ENCODE measurements around the gene FDXACB1. TPM values are rescaled to one million over a fixed set of nuclear protein-coding genes. Genes with fewer than 3 reads are reported as not detected.

The FDXACB1 gene
- total RNA-seq, 4 donors from 2014 or later: 3.5 to 5.6 (median 3.9) TPM

DNA sequence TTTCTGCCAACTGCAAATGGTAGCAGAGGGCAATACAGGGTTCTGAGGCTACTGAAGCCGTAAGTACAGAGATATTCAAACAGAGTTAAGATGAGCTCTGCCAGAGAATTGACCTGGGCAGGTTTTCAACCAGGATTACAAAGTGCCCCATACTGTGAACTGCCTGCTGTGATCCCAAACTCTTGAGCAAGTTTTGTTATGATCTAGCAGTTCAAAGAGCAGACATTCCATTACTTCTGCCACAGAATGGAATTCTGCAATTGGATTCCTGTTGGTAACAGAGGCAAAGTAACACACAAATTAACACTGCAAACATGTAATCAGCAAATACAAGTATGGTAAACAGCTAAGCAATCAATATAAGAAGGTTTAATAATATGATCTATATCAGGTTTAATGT lies 38.8 kb downstream of the FDXACB1 start:
- Histone ChIP-seq H3K27ac (no peak overlapping the region), H3K4me3 (no peak overlapping the region), H3K27me3 (no peaks in the 10 kb centered on the region), H3K9me3 (no peaks in the 10 kb centered on the region), H3K36me3 (peaks cover 47% of the 10 kb centered on the region), H3K4me1 (no peaks in the 10 kb centered on the region)
- WGBS: 84% methylated on average over 1 of the region's 1 CpG
- TF ChIP-seq POLR2A (IDR thresholded peaks at IDR 0.05) (no peak), POLR2AphosphoS5 (IDR thresholded peaks at IDR 0.05) (no peak), EP300 (IDR thresholded peaks at IDR 0.05) (no peak)
- TF ChIP-seq, protein P1, sequence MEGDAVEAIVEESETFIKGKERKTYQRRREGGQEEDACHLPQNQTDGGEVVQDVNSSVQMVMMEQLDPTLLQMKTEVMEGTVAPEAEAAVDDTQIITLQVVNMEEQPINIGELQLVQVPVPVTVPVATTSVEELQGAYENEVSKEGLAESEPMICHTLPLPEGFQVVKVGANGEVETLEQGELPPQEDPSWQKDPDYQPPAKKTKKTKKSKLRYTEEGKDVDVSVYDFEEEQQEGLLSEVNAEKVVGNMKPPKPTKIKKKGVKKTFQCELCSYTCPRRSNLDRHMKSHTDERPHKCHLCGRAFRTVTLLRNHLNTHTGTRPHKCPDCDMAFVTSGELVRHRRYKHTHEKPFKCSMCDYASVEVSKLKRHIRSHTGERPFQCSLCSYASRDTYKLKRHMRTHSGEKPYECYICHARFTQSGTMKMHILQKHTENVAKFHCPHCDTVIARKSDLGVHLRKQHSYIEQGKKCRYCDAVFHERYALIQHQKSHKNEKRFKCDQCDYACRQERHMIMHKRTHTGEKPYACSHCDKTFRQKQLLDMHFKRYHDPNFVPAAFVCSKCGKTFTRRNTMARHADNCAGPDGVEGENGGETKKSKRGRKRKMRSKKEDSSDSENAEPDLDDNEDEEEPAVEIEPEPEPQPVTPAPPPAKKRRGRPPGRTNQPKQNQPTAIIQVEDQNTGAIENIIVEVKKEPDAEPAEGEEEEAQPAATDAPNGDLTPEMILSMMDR (IDR thresholded peaks at IDR 0.05): no peak
- no peak for DNase-seq (ENCODE audit: low spot score in 2 of 2)

- 90% methylated on average over 5 of the region's 5 CpGs for WGBS
- no peak for TF ChIP-seq EP300 (IDR thresholded peaks at IDR 0.05)
- TF ChIP-seq POLR2A (IDR thresholded peaks at IDR 0.05): no peak
- TF ChIP-seq POLR2AphosphoS5 (IDR thresholded peaks at IDR 0.05): no peak
- TF ChIP-seq, protein P1 (IDR thresholded peaks at IDR 0.05): no peak
Observed at GRCh38 chr11:111838054-111838453, 40.9 kb downstream of the FDXACB1 start.

DNA sequence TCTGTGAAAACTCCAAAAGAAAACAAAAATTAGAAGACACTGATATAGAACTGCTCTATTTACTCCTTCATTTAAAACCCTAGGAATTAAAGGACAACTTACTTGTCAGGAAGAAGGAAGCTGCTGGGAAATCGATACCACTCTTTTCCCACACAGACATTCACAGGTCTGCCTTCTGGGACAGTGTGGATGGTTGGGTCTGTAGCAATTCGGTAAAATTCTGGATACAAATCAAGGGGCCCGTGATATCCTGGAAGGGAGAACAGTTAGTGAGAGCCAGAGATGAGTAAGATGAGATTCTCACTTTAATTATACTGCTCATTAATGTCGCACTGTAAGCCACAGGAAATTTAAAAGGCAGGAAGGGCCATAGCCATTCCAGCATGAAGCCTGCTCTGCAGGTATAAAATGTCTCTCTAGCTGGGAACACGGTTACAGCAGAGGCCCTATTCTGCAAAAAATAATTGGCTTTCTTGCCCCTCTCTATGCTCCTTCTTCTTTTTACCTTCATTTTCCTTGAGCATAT lies 41.5 kb downstream of the FDXACB1 start:
- TF ChIP-seq POLR2AphosphoS5 (IDR thresholded peaks at IDR 0.05) (no peak), POLR2A (IDR thresholded peaks at IDR 0.05) (no peak), EP300 (IDR thresholded peaks at IDR 0.05) (no peak)
- TF ChIP-seq, protein P1 (IDR thresholded peaks at IDR 0.05): no peak
- 94% methylated on average over 5 of the region's 5 CpGs for WGBS
- H3K27ac ChIP-seq: no peak overlapping the region
- no peaks in the 10 kb centered on the region for H3K27me3 ChIP-seq
- no peaks in the 10 kb centered on the region for H3K9me3 ChIP-seq
- DNase-seq (ENCODE audit: low spot score in 2 of 2): no peak
- no peak overlapping the region for H3K4me3 ChIP-seq
- peaks cover 28% of the 10 kb centered on the region for H3K36me3 ChIP-seq
- H3K4me1 ChIP-seq: no peaks in the 10 kb centered on the region

More at GRCh38 chr11:111838054-111838453, 40.9 kb downstream of the FDXACB1 start:
- Histone ChIP-seq H3K27me3 (no peaks in the 10 kb centered on the region), H3K36me3 (peaks cover 29% of the 10 kb centered on the region), H3K4me3 (no peak overlapping the region), H3K9me3 (no peaks in the 10 kb centered on the region), H3K27ac (no peak overlapping the region), H3K4me1 (no peaks in the 10 kb centered on the region)
- no peak for DNase-seq (ENCODE audit: low spot score in 2 of 2)

GRCh38 chr11:111836721-111837120 lies 42.2 kb downstream of the FDXACB1 start:
- DNase-seq (ENCODE audit: low spot score in 2 of 2): no peak
- TF ChIP-seq, protein P1 (IDR thresholded peaks at IDR 0.05): no peak
- TF ChIP-seq POLR2A (IDR thresholded peaks at IDR 0.05) (no peak), EP300 (IDR thresholded peaks at IDR 0.05) (no peak), POLR2AphosphoS5 (IDR thresholded peaks at IDR 0.05) (no peak)
- H3K9me3 ChIP-seq: no peaks in the 10 kb centered on the region
- H3K36me3 ChIP-seq: peaks cover 28% of the 10 kb centered on the region
- H3K27me3 ChIP-seq: no peaks in the 10 kb centered on the region
- 93% methylated on average over 1 of the region's 1 CpG for WGBS
- H3K27ac ChIP-seq: no peak overlapping the region
- no peak overlapping the region for H3K4me3 ChIP-seq
- no peaks in the 10 kb centered on the region for H3K4me1 ChIP-seq

GRCh38 chr11:111836162-111836561 lies 42.8 kb downstream of the FDXACB1 start:
- WGBS: 71% methylated on average over 1 of the region's 1 CpG
- no peak for DNase-seq (ENCODE audit: low spot score in 2 of 2)
- Histone ChIP-seq H3K27me3 (no peaks in the 10 kb centered on the region), H3K4me1 (no peaks in the 10 kb centered on the region), H3K27ac (no peak overlapping the region), H3K4me3 (no peak overlapping the region), H3K36me3 (peaks cover 32% of the 10 kb centered on the region), H3K9me3 (no peaks in the 10 kb centered on the region)
- TF ChIP-seq POLR2AphosphoS5 (IDR thresholded peaks at IDR 0.05) (no peak), EP300 (IDR thresholded peaks at IDR 0.05) (no peak), POLR2A (IDR thresholded peaks at IDR 0.05) (no peak)
- TF ChIP-seq, protein P1 (IDR thresholded peaks at IDR 0.05): no peak

All from suprapubic skin (tissue), 4 donors.